Right kidney (tissue), 1 donor: ENCODE data around the gene PDE10A.

Experiments
- DNase-seq: peaks from one replicate; pipeline ENCODE4 v3.0.0-alpha.2; 2016

The PDE10A gene

DNA sequence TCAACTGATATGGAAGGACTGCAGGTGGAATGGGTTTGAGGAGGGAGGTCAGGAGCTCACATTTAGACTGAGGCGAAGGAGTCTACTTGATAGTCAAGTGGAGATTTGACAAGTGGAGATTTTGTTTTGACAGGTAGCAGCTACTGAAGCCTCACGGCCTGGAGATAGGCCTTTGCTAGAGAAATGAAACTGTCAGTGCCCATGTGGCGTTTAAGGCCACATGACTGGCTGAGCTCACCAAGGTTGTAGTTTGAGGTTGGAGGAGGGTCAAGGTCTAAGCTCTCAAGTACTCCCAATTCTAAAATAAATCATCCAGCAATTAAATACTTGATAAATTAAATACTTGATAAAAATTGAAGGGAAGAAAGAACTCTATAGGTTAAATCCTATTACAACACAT is 273.5 kb downstream of the PDE10A start:
- DNase-seq, result no peak

DNA sequence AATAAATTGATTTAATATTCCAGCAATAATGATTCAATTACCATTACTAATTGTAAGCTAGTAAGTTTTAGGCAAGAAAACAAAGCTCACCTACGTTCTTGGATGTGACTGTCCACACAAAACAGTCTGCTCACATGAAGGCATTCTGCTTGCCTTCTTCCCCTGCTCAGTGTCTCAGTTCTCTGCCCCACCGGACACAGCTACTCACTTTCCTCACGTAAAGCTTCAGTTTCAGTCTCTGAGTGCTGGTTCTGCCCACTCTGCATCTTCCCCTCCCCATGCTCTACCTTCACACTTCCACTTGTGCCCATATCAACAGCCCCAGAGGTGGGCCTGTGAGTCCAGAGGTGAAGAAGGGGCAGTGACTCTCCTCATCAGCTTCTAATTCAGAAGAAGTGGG is 279.7 kb downstream of the PDE10A start:
- DNase-seq, result no peak

DNA sequence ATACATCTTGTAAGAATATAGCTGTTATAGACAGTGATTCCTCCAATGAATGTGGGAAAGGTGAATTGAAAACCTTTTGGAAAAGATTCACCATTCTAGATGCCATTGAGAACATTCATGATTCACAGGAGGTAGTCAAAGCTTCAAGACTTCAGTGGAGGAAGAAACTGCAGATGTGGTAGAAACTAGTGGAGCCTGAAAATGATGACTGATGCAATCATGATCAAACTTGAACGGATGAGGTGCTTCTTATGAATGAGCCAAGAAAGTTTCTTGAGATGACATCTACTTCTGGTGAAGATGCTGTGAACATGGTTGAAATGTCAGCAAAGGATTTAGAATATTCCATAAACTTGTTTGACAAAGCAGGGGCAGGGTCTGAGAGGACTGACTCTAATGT is 286.9 kb downstream of the PDE10A start:
- no peak for DNase-seq

DNA sequence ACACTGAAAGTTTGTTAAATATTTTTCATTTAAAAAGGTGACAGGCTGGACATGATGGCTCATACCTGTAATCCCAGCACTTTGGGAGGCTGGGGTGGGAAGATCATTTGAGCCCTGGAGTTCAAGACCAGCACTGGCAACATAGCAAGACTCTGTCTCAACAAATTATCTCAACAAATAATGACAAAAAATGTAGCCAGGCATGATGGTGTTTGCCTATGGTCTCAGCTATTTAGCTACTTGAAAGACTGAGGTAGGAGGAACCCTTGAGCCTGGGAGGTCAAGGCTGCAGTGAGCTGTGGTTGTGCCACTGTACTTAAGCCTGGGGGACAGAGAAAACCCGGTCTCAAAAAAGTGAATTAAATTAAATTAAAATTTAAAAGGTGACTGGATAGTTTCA is 297.7 kb downstream of the PDE10A start:
- DNase-seq, result no peak

DNA sequence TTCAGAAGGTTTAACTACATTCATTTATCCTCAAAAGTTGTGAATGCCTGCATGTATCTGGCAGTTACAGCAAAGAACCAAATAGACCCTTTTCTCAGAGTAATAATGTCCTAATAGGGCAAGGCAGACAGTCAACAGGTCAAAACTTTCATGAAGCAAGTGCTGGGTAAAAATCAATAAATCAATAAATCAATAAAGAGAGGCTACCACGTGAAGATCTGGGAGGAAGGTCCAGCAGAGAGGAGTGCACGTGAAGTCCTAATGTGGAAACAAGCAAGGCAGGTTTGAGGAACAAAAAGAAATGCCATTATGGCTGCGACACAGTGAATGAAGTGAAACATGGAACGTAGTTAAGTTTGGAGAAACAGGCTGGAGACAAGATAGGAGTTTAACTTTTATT is 317.3 kb downstream of the PDE10A start:
- DNase-seq, result no peak

DNA sequence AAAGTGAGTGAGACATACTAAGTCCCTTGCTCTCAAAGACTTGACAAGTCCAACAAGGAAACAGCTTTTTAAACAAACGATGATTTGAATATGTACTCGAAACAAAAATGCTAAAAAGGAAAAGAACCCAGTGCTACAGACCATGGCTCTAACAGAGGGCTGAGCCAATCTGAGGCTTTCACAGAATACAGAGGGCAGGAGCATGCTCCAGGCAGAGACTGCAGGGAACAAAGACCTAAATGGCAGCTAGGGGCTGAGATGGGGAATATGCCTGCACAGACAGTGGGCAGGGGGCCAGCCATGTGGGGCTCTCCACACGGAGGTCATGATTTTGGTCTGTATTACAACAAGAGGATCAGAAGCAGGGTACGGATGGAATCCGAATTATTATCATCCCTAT is 322.5 kb downstream of the PDE10A start:
- no peak for DNase-seq

DNA sequence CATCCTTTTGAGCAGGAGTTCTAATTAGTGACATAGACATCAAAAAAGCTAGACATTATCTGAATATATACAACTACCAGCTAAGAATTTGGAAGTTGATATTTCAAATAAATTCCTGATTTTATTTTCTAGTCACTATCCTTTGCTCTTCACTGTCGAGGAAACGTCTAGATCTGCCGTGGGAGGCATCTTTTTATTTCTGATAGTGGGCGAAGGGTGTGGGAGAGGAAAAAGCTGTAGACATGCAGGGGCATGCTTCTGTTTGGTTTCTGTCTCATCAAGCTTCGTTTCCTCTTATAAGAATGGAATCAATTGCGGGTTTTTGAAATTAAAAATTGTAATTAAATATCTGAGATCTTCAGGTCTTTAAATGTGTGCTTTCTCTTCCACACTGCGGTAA is 337.4 kb downstream of the PDE10A start:
- no peak for DNase-seq

DNA sequence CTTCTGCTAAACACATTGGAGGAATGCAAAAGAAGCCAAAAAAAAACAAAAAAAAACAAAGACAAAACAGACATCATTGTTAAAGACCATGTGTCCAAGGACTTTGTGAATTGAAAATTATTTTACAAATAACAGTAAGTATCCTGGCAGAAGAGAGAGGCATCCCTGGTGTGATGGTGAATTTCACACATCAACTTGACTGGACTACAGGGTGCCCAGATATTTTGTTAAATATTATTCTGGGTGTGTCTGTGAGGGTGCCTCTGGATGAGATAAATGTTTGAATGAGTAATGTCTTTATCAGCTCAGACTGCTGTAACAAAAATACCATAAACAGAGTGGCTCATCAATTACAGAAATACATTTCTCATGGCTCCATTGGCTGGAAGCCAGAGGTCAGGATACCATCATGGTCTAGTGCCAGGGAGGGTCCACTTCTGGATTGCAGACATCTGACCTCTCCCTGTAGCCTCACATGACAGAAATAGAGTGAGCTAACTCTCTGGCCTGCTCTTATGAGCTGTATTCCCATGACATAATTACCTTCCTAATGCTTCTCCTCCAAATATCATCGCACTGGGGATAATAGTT is 341.4 kb downstream of the PDE10A start:
- no peak for DNase-seq

DNA sequence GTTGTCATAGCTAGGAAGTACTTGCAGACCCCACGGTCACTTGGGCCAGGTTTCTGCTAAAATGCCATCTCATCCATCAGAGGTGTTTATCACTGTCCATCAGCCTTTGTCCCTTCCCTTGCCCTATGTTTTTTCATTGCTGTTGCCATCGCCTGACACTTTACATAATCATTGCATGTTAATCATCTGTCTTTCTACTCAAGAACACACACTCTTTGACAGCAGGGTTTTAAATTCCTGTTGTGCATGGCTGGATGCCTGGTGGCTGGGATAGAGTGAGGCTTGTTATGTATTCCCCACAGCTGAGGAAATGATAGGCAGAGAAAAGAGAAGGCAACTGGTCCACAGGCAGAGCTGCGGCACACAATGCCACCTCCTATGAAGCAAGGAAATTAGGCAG is 341.9 kb downstream of the PDE10A start:
- DNase-seq, result no peak

DNA sequence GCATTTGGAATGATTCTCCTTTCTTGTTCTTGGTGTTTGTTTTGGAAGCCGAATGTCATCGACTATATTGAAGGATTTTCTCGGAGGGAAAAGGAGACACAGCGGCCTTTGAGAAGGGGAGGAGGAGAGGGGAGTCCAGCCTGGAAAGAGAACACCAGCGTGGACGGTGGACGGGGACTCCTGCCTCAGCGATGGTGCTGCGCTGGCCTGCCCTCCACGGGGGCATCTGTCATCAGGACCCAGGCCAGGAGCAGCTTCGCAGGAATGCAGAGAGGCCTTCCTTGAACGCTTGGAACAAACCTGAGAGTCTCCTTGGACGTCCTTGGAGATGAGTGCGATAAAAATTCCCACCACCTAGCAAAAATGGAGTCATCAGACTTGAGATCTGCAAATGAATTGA is 345.3 kb downstream of the PDE10A start:
- DNase-seq, result no peak

DNA sequence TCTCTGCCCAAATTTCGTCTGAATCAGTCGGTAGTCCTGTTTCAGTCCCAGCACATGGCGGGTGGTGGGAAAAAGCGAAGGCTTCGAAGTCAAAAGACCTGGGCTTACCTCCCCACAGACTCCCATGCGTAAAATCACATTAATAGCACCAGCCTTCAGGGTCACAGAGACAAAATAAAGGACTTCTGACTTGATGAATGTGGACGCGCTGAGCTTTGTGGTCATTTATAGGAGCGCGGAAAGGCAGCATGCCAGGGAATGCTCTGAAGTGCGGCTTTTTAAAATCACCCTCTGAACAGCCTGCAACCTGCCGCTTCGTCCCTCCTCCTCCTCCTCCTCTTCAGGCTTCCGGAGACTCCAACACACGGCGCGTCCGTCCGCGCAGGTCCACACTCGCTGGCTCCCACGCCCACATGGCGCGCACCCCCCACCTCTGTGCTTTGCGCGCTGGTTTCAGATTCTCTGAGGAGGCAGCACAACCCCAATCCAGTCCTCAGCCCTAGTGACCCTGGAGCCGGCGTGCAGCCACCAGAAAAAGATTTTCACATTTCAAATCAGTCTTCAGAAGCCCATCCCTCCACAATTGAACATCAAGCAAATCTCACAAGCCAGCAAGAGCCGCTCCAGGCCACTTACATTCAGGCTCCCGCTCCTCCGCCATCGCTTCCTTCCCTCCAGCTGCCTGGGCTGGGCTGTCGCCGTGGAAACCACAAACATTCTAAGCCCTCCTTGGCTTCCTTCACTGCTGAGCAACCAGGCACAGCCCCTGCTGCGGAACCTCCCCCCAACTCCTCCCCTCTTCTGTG is 353.9 kb downstream of the PDE10A start, which contains the start of gene C6orf118:
TSS of gene C6orf118 (minus strand) at position 680 of the 806 bp plus-strand sequence. CDS start at position 661, 19 bp downstream.
- peak; percentile 94 for DNase-seq

DNA sequence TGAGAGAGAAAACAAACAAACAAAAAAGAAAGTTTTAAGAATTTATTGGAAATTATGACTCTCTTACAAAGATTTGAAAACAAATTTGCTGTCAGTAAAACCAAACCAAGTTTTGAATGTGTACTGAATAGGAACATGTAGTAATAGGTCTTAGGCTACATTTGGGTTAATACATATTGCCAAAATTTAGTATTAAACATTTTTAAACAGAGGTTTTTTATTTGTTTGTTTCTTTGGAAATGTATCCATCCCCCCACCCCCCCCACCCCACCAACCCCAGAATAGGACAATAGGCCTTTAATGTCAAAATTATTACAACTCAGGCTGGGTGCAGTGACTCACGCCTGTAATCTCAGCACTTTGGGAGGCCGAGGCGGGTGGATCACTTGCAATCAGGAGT is 356.1 kb downstream of the PDE10A start:
- no peak for DNase-seq

DNA sequence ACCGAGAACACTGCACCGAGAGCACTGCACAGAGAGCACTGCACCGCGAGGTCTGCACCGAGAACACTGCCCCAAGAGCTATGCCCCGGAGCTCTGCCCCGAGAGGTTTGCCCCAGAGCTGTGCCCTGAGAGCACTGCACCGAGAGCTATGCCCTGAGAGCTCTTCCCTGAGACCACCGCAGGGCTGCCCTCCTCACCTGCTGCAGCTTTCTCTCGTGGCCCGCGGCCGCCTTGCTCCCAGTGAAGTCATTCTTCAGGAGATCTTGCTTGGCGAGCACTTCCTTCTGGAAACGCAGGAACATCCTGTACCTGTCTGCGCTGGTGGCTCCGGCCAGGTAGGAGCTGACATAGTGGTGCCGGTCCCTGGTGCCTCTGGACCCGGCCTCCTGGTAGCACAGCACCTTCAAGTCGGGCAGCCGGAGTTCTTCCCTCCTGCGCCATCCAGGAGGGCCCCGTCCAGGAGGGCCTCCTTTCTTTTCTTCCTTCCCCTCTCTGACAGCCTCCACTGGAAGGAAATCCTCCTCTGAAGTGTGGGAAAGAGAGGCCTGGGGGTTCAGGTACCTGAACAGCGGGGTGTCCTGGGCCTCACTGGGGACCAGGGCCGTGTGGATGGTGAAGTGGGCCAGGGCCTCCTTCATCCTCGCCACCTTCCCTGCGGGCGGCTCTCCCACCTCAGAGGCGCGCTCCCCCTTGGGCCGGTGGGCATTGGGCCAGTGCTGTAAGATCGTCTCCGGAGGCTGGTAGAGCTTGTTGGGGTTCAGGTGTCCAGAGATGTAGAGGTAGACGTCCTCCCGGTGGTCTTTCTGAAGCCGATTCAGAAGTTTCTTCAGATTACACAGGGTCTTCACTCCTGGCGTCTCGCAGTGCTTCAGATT is 361.4 kb downstream of the PDE10A start:
- no peak for DNase-seq

DNA sequence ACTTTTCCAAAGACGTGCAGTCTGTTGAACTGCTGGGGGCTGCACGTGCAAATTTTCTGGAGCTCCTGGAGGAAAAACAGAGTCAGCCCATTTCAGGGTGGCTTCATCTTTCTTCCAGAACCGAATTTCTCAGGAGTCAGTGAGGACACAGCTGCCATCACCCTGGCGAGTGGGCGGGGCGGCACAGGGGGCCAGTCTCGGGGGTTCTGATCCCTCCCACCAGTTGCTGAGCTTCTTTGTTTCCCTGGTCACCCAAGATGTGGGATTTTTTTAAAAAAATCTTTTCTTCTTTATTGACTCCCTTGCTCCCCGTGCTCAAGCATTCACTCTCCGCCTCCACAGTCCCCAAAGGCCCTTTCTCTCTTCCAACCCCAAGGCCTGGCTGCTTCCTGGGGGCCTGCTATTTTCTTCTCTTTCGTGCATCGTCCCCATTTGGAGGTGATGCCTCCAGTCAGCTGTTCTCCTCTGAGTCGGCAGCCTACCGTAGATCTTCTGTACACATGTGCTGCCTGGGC is 362.6 kb downstream of the PDE10A start:
- no peak for DNase-seq

DNA sequence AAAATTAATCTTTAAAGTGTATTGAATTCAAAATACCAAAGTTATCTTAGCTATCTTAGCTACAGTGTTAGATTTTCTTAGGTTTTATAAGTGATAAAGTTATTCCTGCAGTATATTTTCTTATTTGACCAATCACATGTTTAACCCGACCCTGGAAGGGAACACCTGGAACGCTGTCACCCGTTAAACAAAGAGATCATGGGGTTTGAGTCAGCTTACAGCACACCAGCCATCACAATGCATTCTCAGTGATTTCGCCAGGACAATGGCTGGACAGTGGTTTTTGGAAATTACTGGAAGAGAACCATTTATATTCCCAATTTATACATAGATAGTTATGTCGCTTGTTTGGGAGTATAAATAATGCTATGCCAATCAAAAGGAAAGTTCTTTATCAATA is 364.2 kb downstream of the PDE10A start:
- no peak for DNase-seq

DNA sequence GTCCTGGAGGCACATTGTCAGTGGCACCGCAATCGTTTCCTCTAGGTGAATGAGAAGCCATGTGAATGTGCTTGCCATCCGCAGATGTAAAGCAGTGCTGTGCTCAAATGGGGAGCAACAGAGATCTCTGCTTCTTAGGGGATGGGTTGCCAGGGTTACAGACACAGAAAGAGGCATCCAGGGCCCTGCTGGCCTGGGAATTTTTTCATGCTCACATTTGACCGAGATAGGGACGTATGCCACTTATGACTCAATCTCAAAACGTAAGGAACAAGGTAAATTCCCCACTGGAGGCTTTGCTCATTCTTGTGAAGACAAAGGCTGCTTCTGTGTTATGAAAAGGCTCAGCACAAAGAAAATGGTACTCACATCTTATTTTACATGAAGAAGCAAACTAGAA is 364.6 kb downstream of the PDE10A start:
- DNase-seq, result no peak

DNA sequence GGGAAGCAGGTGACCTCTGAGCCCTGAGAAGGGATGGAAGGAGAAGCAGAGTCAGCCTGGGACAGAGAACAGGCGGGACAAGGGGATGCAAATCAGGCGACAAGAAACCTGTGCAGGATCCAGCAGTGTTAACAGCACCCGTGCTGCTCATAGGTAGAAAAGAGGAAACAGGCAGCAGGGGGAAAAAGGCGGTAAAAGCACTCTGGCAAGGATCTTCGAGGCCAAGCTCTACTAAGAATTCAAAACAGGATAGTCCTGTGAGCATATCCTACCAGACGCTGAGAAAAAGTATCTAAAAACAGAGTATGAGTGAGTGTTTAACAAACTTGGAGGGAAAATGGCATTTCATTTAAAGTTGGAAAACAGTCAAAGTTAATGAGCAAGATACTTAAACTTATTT is 370.4 kb downstream of the PDE10A start:
- DNase-seq, result no peak
